GM19035 (cell line): ENCODE results near the gene DPY19L3.
A peak's percentile ranks its signal among the peaks of the same experiment; 100 is the strongest.
"Not testable (repeated sequence)": the region's sequence is repeated elsewhere in the genome, so short reads cannot be mapped to it uniquely, and the experiment has no call there.

Experiments
- ATAC-seq: cut with Tn5 transposase; IDR thresholded peaks from one replicate; pipeline ENCODE4 v1.9.1; 2021; ENCODE audit not compliant: unreplicated experiment

DPY19L3 gene

GRCh38 chr19:32438751-32439150, 33.2 kb downstream of the DPY19L3 start:
- no peak for ATAC-seq

GRCh38 chr19:32442650-32443049, 37.1 kb downstream of the DPY19L3 start:
- no peak for ATAC-seq

- not testable (repeated sequence) for ATAC-seq
Observed at GRCh38 chr19:32447534-32447933, 42.0 kb downstream of the DPY19L3 start.

- ATAC-seq, result no peak
Observed at GRCh38 chr19:32448026-32448425, 42.5 kb downstream of the DPY19L3 start.

GRCh38 chr19:32450217-32450616, 44.6 kb downstream of the DPY19L3 start:
- no peak for ATAC-seq

GRCh38 chr19:32453736-32454135, 48.2 kb downstream of the DPY19L3 start:
- no peak for ATAC-seq

GRCh38 chr19:32456406-32456805, 50.8 kb downstream of the DPY19L3 start:
- no peak for ATAC-seq

- no peak for ATAC-seq
Observed at GRCh38 chr19:32457571-32458158, 52.1 kb downstream of the DPY19L3 start.

GRCh38 chr19:32458500-32459123, 53.0 kb downstream of the DPY19L3 start:
- ATAC-seq, result peak; percentile 95

- ATAC-seq, result no peak
Observed at GRCh38 chr19:32459204-32459865, 53.8 kb downstream of the DPY19L3 start.

- ATAC-seq, result no peak
Observed at GRCh38 chr19:32460476-32460875, 54.9 kb downstream of the DPY19L3 start.

GRCh38 chr19:32464279-32464678, 58.7 kb downstream of the DPY19L3 start:
- no peak for ATAC-seq

- no peak for ATAC-seq
Observed at GRCh38 chr19:32465176-32465575, 59.6 kb downstream of the DPY19L3 start.

- no peak for ATAC-seq
Observed at GRCh38 chr19:32469795-32470194, 64.2 kb downstream of the DPY19L3 start.

GRCh38 chr19:32471095-32471494, 65.5 kb downstream of the DPY19L3 start:
- ATAC-seq, result no peak

- ATAC-seq, result no peak
Observed at GRCh38 chr19:32471811-32472210, 66.2 kb downstream of the DPY19L3 start.

- no peak for ATAC-seq
Observed at GRCh38 chr19:32475141-32476031, 69.8 kb downstream of the DPY19L3 start.

GRCh38 chr19:32476032-32476350, 70.4 kb downstream of the DPY19L3 start:
- no peak for ATAC-seq

- ATAC-seq, result no peak
Observed at GRCh38 chr19:32480321-32480720, 74.8 kb downstream of the DPY19L3 start.

- no peak for ATAC-seq
Observed at GRCh38 chr19:32483574-32483973, 78.0 kb downstream of the DPY19L3 start.

- no peak for ATAC-seq
Observed at GRCh38 chr19:32489971-32490370, 84.4 kb downstream of the DPY19L3 start.

- ATAC-seq, result no peak
Observed at GRCh38 chr19:32497391-32497790, 91.8 kb downstream of the DPY19L3 start.
